Stimulated activated CD4-positive, alpha-beta T cell treated with anti-CD3 and anti-CD28 coated beads, Interleukin-4, amount 100 ng/mL, for 1 hour (primary cell): ENCODE measurements around the gene ERC2.

Source experiments
- DNase-seq: peaks from one replicate; pipeline ENCODE4 v3.0.0-alpha.2; 2020

The ERC2 gene

GRCh38 chr3:55601366-55602080 lies 866.7 kb downstream of the ERC2 start:
- DNase-seq, result no peak

GRCh38 chr3:55598224-55598623 lies 870.0 kb downstream of the ERC2 start:
- DNase-seq, result no peak

- DNase-seq, result no peak
Observed at GRCh38 chr3:55597641-55598040, 870.6 kb downstream of the ERC2 start.

- DNase-seq, result no peak
Observed at GRCh38 chr3:55596212-55596611, 872.1 kb downstream of the ERC2 start.

- DNase-seq, result no peak
Observed at GRCh38 chr3:55595420-55595819, 872.8 kb downstream of the ERC2 start.

- DNase-seq, result no peak
Observed at GRCh38 chr3:55592572-55592971, 875.7 kb downstream of the ERC2 start.

GRCh38 chr3:55591888-55592287 lies 876.4 kb downstream of the ERC2 start:
- no peak for DNase-seq

GRCh38 chr3:55588146-55588765 lies 880.0 kb downstream of the ERC2 start:
- DNase-seq, result no peak

GRCh38 chr3:55585856-55586255 lies 882.4 kb downstream of the ERC2 start:
- no peak for DNase-seq

GRCh38 chr3:55584716-55585368 lies 883.4 kb downstream of the ERC2 start:
- DNase-seq, result no peak

GRCh38 chr3:55584030-55584429 lies 884.2 kb downstream of the ERC2 start:
- DNase-seq, result no peak

GRCh38 chr3:55583475-55583874 lies 884.8 kb downstream of the ERC2 start:
- no peak for DNase-seq

GRCh38 chr3:55579496-55579895 lies 888.8 kb downstream of the ERC2 start:
- DNase-seq, result no peak

- DNase-seq, result no peak
Observed at GRCh38 chr3:55576621-55577388, 891.5 kb downstream of the ERC2 start.

GRCh38 chr3:55574671-55575070 lies 893.6 kb downstream of the ERC2 start:
- DNase-seq, result no peak

- no peak for DNase-seq
Observed at GRCh38 chr3:55572816-55573215, 895.5 kb downstream of the ERC2 start.

GRCh38 chr3:55571913-55572312 lies 896.4 kb downstream of the ERC2 start:
- DNase-seq, result no peak

GRCh38 chr3:55571216-55571813 lies 897.0 kb downstream of the ERC2 start:
- DNase-seq, result no peak

- DNase-seq, result no peak
Observed at GRCh38 chr3:55570271-55570711, 898.0 kb downstream of the ERC2 start.

- DNase-seq, result no peak
Observed at GRCh38 chr3:55569033-55569599, 899.2 kb downstream of the ERC2 start.

GRCh38 chr3:55567615-55568014 lies 900.7 kb downstream of the ERC2 start:
- no peak for DNase-seq

- DNase-seq, result no peak
Observed at GRCh38 chr3:55567121-55567520, 901.1 kb downstream of the ERC2 start.

GRCh38 chr3:55565521-55565920 lies 902.7 kb downstream of the ERC2 start:
- DNase-seq, result no peak
